Measurements from ENCODE around the gene CEP68.

GRCh38 chr2:65101071-65101470, 44.9 kb downstream of the CEP68 start:
- TF ChIP-seq, protein P1, sequence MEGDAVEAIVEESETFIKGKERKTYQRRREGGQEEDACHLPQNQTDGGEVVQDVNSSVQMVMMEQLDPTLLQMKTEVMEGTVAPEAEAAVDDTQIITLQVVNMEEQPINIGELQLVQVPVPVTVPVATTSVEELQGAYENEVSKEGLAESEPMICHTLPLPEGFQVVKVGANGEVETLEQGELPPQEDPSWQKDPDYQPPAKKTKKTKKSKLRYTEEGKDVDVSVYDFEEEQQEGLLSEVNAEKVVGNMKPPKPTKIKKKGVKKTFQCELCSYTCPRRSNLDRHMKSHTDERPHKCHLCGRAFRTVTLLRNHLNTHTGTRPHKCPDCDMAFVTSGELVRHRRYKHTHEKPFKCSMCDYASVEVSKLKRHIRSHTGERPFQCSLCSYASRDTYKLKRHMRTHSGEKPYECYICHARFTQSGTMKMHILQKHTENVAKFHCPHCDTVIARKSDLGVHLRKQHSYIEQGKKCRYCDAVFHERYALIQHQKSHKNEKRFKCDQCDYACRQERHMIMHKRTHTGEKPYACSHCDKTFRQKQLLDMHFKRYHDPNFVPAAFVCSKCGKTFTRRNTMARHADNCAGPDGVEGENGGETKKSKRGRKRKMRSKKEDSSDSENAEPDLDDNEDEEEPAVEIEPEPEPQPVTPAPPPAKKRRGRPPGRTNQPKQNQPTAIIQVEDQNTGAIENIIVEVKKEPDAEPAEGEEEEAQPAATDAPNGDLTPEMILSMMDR (conservative IDR thresholded peaks at IDR 0.05; ENCODE audit: low read length): no peak
- no peak for TF ChIP-seq EZH2phosphoT487 (IDR thresholded peaks at IDR 0.05; ENCODE audit: borderline replicate concordance)
